ENCODE measurements around the gene ITPR2.
"Not testable (repeated sequence)": the region's sequence is repeated elsewhere in the genome, so short reads cannot be mapped to it uniquely, and the experiment has no call there.

Gene ITPR2

DNA sequence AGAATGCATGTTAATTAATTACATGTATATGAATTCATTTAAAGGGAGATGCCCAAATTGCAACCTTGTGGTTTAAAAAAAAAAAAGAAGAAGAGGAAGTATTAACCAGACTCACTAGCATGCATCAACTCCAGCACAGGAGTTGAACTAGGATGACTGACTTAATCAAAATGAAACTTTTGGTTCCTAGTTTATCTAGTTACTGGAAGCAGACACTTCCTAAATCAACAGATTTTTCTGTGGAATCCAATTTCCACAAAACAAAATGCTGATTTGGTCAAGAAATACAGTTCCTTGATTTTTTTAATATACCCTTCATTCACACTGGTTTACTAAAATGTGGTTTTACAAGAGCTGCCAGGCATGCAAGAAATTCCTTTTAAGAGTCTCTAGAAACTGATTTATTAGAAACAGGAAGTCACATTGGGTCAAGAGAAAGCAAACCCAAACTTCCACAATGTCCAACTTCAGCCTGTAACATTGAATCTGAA is 41.6 kb downstream of the ITPR2 start:
- in situ Hi-C loops (cut with MboI; ENCODE audit: low sequenced_read_pairs), result no loop called here

GRCh38 chr12:26790645-26790994 is 42.4 kb downstream of the ITPR2 start:
- in situ Hi-C loops (cut with MboI; ENCODE audit: low sequenced_read_pairs), result no loop called here

DNA sequence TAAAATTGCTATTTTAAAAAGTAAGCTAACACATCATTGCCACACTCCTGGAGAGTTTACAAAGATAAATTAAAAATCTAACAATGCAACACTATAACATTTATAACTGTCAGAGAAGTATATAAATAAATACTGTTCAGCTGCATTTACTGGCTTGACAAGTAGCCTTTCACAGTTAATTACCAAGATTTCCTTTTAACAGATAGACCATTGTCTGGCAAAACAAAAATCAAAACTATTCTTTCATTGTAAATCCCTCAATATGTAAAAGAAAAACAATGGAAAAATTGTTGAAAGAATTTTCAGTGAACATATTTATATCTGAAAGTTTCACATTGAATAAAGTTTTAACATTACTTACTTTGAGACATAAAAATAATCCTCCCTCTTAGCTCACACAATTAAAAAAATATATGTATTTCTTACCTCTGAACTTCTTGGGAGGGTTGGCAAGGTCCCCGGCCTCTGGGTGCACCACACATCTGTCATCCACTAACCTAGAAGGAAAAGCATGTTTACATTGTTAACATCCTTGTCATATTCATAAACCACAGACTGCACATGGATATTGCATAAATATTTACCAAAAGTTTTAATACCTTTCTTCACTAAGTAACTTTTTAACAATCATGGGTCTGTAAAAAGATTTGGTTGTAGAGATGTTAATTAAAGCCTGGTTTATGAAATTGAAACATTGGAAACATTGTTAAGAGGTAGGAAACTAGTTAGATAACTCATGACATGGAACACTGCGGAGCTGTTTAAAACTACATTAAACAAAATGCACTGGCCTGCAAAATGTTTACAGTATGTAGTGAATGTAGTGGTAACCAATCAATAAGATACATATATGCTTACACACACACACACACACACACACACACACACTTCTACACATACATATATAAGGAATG is 43.0 kb downstream of the ITPR2 start:
- in situ Hi-C loops (cut with MboI; ENCODE audit: low sequenced_read_pairs), result no loop called here

GRCh38 chr12:26786865-26787514 is 46.0 kb downstream of the ITPR2 start:
- in situ Hi-C loops (cut with MboI; ENCODE audit: low sequenced_read_pairs), result no loop called here

- in situ Hi-C loops (cut with MboI; ENCODE audit: low sequenced_read_pairs), result no loop called here
Observed at GRCh38 chr12:26786491-26786864, 46.5 kb downstream of the ITPR2 start.

- in situ Hi-C loops (cut with MboI; ENCODE audit: low sequenced_read_pairs), result not testable (repeated sequence)
Observed at GRCh38 chr12:26783816-26784379, 49.1 kb downstream of the ITPR2 start.

DNA sequence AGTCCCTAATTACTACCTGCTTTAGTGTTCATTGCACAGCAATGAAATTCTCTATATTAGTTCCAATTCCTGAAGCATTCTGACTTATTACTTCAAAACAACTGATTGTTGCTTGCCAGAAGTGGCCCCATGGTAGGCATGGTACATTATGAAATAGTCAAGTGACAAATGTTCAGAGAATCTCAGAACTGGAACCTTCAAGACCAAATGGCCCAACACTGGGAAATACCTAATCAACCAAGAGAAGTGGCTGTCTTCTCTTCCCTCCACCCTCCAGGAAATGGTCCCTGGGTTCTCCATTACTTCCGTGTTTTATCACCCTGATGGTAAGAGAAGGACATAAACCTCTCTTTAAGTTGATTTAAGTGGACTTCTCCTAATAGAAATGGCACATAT is 49.9 kb downstream of the ITPR2 start:
- in situ Hi-C loops (cut with MboI; ENCODE audit: low sequenced_read_pairs), result no loop called here

DNA sequence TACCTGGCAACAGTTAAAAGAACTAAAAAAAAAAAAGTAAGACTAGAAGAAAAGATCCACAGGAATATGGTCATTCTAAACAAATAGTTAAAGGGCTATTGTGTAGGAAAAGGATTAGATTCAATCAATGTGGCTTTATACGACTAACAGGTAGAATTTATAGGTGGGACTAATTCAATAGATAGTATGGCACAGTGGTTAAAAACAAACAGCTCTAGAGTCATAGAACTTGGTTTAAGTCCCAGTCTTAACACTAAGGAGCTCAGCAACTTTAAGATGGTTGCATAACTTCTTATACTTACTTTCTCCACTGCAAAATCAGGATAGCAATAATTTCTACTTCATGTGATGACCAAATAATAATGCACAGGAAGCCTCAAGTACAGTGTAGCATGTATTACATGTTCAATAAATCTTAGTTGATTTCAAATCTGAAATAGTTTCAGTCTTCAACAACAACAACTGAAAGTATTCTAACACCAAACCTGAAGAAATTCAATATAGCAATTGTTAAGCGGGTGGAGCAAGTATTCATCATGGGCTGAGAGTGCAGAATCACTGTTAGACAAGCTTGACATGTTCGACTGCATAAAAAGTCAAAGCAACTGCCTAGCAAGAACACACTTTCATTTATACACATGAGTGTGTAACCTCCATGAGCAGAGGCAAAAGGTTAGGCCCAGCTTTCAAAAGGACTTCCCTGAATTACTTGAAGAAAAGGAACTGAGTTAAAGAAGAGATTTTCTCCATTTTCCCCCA is 50.4 kb downstream of the ITPR2 start:
- in situ Hi-C loops (cut with MboI; ENCODE audit: low sequenced_read_pairs), result no loop called here

GRCh38 chr12:26780656-26781055 is 52.3 kb downstream of the ITPR2 start:
- in situ Hi-C loops (cut with MboI; ENCODE audit: low sequenced_read_pairs), result not testable (repeated sequence)

DNA sequence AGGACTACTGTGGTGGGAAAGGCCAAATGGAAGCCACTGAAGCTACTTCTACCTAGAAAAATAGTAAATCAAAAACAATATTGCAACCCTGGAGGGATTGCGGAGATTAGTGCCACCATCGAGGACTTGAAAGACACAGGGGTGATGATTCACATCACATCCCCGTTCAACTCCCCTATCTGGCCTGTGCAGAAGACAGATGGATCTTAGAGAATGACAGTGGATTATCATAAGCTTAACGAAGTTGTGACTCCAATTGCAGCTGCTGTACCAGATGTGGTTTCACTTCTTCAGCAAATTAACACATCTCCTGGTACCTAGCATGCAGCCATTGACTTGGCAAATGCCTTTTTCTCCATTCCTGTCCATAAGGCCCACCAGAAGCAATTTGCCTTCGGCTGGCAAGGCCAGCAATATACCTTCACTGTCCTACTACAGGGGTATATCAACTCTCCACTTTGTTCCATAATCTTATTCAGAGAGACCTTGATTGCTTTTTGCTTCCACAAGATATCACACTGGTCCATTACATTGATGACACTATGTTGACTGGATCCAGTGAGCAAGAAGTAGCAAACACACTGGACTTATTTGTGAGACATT is 54.7 kb downstream of the ITPR2 start:
- in situ Hi-C loops (cut with MboI; ENCODE audit: low sequenced_read_pairs), result not testable (repeated sequence)

GRCh38 chr12:26777236-26777635 is 55.8 kb downstream of the ITPR2 start:
- in situ Hi-C loops (cut with MboI; ENCODE audit: low sequenced_read_pairs), result no loop called here

- in situ Hi-C loops (cut with MboI; ENCODE audit: low sequenced_read_pairs), result not testable (repeated sequence)
Observed at GRCh38 chr12:26775991-26776390, 57.0 kb downstream of the ITPR2 start.

DNA sequence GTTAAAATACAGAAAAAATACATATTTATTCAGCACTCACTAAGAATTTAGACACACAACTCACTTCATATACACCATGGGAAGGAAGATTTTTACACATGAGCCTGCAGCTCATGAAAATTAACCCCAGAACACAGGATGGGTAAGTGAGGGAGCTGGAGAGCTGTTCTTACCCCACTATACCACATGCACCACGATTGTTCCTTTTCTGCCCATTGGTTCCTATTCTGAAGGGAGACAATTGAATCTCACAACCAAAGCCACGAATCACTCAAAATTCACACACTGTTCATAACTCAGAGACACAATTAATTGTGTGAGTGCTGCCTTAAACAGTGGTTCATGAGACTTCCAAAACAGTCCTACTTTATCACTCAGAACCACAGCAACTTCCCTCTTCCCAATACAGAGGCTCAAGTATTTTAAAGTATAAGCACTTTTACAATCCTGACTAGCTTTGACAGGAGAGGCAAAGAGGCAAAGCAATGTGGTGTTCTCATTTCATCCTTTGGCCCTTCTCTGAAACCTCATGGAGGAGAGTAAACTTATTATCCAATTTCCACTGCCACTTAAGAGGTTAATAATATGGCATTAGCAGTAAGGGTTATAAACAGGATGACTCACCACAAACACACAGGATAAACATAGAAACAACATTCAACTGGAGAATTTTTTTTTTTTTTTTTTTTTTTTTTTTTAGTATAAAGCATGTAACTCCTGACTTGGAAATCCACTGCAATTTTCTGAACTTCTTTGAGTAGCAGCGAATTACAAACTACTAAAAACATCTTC is 59.5 kb downstream of the ITPR2 start:
- in situ Hi-C loops (cut with MboI; ENCODE audit: low sequenced_read_pairs), result no loop called here

DNA sequence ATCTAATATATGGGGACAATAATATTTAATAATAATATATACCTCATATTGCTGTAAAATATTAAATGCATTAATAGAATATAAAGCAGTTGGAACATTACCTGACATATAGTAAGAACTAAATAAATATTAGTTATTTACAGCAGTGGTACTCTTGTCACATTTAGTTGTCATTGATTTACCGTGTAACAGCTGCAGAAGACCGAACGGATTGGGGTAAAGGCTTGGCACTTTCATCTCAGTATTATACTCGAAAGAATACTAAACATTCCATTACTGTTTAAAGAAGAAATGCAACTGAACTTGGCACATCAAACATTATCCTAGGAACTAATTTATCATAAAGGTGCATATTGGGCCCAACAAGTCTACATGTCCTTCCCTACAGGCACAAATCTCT is 61.1 kb downstream of the ITPR2 start:
- in situ Hi-C loops (cut with MboI; ENCODE audit: low sequenced_read_pairs), result no loop called here

DNA sequence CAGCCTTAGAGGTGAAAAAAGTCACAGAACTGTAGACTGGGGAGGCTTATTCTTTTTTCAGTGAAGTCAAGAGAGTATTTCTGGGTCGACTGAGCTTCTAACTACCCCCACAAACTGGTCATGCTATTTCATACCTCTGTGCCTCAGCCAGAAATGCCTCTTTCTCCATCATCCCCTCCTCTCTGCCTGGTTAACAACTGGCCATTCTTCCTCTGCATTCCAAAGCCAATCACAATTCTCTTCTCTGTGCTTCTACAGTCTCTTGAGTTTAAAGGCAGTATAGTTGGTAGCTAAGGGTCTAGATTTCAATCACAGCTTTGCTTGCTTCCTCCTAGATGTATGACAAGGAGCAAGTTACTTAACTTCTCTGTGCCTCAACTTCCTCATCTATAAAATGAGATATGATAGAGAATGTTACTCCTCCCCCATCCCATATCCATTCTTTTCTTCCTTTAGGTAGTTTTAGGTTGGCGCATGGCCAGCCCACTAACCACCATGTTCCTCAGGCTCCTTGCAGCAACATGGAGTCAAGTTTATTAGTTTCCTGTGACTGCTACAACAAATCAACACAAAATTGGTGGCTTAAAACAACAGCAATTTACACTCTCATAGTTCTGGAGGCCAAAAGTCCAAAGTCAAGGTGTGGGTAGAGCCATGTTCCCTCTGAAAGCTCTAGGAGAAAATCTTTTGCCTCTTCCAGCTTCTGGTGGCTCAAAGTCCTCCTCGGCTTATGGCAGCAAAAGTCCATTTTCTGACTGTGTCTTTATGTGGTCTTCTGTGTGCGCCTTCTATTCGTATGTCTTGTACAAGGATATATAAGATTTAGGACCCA is 62.5 kb downstream of the ITPR2 start:
- in situ Hi-C loops (cut with MboI; ENCODE audit: low sequenced_read_pairs), result no loop called here

DNA sequence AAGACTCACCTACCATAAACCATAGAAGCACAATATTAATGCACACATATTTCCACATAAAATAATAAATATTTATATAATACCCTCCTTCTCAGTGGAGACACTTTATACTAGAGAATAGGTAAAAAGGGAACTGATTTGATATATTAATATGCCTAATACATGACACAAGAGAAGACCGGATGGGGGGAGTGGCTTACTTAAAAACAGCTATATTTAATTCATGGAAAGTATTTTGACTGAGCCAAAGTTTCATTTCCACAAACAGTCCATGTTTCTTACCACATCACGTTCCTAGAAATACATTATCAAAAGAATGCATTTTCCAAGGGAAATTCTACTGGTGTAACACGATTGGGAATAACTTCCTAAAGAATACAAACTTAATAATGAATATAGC is 63.4 kb downstream of the ITPR2 start:
- in situ Hi-C loops (cut with MboI; ENCODE audit: low sequenced_read_pairs), result no loop called here

DNA sequence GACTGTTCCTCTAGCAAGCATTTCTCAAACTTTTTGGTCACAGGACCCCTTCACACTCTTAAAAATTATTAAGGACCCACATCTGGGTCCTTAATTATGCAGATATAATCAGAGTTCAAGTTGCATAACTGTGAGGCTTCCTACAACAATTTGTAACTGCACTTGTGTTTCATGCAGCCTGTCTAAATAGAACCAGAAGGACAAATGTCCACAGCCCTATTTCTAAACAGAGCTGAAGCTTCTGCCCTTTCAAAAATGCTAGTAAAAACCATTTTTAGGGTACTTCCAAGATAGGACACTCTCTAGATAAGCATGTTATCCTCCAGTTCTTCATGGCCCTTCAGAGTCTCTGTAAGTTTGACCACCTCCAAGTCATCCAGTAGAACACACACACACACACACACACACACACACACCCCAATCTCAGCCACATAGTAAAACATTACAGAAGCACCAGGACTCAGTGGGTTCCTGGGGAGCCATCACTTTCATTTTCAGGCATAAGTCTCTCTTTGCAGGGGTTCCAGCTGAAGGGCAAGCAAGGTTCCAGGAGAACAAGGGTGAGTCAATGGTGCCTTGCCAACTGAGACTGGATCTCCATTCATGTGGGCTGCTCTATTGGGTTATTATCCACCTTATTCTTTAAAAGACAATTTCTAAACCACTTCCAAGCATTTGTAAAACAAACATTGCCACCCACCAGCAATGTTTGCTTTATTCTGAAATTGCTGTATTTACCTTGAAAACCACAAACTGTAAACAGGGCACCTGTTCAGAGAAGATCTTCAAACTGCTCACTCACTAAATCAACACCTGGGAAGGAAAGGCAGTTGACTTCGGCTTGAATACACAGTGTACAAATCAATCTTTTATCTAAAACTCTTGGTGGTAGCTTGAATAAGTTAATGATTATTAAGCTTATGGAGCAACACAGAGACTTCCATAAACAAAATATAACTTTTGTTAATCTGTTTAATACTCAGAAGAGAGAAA is 64.1 kb downstream of the ITPR2 start:
- in situ Hi-C loops (cut with MboI; ENCODE audit: low sequenced_read_pairs), result no loop called here

- in situ Hi-C loops (cut with MboI; ENCODE audit: low sequenced_read_pairs), result no loop called here
Observed at GRCh38 chr12:26767865-26768264, 65.1 kb downstream of the ITPR2 start.
